ENCODE measurements around the gene CLASP1. TPM values are rescaled to one million over a fixed set of nuclear protein-coding genes. Genes with fewer than 3 reads are reported as not detected.
"Not testable (repeated sequence)": the region's sequence is repeated elsewhere in the genome, so short reads cannot be mapped to it uniquely, and the experiment has no call there.

Gene CLASP1
- total RNA-seq, 2 experiments from 2014 or later, result 58.0 to 58.5 TPM

DNA sequence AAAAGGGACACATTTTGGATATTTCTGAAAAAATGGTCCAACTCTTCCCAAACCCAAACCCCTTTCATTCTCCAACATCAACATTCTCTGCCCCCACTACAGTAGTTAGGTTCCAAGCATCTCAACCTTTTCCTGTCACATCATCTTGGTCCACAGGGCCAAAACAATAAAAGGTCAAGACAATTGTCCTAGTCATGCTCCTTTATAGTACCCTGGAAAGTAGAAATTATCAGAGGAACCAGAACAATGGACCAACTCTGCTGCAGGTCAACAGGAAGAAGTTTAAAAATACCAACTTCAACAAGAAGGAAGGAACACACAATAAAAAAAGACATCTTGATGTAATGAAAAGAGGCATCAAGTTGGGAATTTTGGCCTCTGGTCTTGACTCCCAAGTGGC is 36.1 kb downstream of the CLASP1 start:
- CTCF ChIA-PET, result interaction anchor here (1.3 kb wide), 1 partner anchor 105 kb away, joined by 3 read pairs; no protein-coding TSS in a partner anchor
- TF ChIP-seq, protein P1, sequence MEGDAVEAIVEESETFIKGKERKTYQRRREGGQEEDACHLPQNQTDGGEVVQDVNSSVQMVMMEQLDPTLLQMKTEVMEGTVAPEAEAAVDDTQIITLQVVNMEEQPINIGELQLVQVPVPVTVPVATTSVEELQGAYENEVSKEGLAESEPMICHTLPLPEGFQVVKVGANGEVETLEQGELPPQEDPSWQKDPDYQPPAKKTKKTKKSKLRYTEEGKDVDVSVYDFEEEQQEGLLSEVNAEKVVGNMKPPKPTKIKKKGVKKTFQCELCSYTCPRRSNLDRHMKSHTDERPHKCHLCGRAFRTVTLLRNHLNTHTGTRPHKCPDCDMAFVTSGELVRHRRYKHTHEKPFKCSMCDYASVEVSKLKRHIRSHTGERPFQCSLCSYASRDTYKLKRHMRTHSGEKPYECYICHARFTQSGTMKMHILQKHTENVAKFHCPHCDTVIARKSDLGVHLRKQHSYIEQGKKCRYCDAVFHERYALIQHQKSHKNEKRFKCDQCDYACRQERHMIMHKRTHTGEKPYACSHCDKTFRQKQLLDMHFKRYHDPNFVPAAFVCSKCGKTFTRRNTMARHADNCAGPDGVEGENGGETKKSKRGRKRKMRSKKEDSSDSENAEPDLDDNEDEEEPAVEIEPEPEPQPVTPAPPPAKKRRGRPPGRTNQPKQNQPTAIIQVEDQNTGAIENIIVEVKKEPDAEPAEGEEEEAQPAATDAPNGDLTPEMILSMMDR (IDR thresholded peaks at IDR 0.05), result no peak
- H3K27ac Mint-ChIP-seq, result no peak overlapping the region
- Histone ChIP-seq H3K9me3 (ENCODE audit: control insufficient read depth in 1 of 2, insufficient read depth in 1 of 2, low read length in 2 of 2) (peaks cover 0 to 4% of the 10 kb centered on the region in 2 experiments), H3K36me3 (ENCODE audit: insufficient read depth, low read length) (no peaks in the 10 kb centered on the region), H3K4me3 (ENCODE audit: low read length) (no peak overlapping the region), H3K4me1 (ENCODE audit: insufficient read depth, low read length) (peaks cover 19% of the 10 kb centered on the region), H3K27ac (ENCODE audit: low read depth in 1 of 2, low read length in 2 of 2) (no peak overlapping the region), H3K27me3 (ENCODE audit: control insufficient read depth in 1 of 2, insufficient read depth in 2 of 2, low read length in 2 of 2) (no peaks in the 10 kb centered on the region)
- H3K27me3 Mint-ChIP-seq, result no peaks in the 10 kb centered on the region
- H3K36me3 Mint-ChIP-seq (ENCODE audit: low read depth), result peaks cover 26% of the 10 kb centered on the region
- H3K4me3 Mint-ChIP-seq, result no peak overlapping the region
- DNase-seq, result no peak
- POLR2A ChIA-PET, result no interaction called here
- no peak for ATAC-seq (ENCODE audit: poor library complexity)
- H3K9me3 Mint-ChIP-seq, result no peaks in the 10 kb centered on the region
- peaks cover 23% of the 10 kb centered on the region for H3K4me1 Mint-ChIP-seq (ENCODE audit: low read depth)
- intact Hi-C loops (cut with DNase I, micrococcal nuclease), result no loop called here

DNA sequence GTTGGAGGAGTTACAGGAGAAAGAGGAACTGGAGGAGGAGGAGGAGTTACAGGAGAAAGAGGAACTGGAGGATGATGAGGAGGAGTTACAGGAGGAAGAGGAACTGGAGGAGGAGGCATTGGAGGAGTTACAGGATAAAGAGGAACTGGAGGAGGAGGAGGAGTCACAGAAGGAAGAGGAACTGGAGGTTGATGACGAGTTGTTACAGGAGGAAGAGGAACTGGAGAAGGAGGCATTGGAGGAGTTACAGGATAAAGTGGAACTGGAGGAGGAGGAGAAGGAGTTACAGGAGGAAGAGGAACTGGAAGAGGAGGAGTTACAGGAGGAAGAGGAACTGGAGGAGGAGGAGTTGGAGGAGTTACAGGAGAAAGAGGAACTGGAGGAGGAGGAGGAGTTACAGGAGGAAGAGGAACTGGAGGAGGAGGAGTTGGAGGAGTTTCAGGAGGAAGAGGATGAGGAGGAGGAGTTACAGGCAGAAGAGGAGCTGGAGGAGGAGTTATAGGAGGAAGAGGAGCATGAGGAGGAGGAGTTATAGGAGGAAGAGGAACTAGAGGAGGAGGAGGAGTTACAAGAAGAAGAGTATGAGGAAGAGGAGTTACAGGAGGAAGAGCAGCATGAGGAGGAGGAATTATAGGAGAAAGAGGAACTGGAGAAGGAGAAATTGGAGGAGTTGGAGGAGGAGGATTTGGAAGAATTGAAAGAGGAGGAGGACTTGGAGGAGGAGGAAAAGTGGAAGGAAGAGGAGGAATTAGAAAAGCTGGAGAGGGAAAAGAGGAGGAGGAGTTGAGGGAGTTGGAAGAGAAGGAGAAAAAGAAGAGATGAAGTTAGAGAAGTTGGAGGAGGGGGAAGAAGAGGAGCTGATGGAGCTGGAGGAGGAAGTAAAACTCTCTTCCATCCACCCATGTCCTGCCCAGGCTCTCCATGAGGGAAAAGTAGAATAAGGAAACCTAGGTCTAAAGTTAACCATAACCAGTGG is 37.2 kb downstream of the CLASP1 start:
- Mint-ChIP-seq H3K36me3 (ENCODE audit: low read depth) (peaks cover 35% of the 10 kb centered on the region), H3K27me3 (no peaks in the 10 kb centered on the region), H3K4me1 (ENCODE audit: low read depth) (peaks cover 34% of the 10 kb centered on the region), H3K27ac (no peak overlapping the region), H3K4me3 (no peak overlapping the region), H3K9me3 (no peaks in the 10 kb centered on the region)
- Histone ChIP-seq H3K9me3 (ENCODE audit: control insufficient read depth in 1 of 2, insufficient read depth in 1 of 2, low read length in 2 of 2) (peaks cover 0 to 4% of the 10 kb centered on the region in 2 experiments), H3K4me1 (ENCODE audit: insufficient read depth, low read length) (peaks cover 11% of the 10 kb centered on the region), H3K36me3 (ENCODE audit: insufficient read depth, low read length) (no peaks in the 10 kb centered on the region), H3K27ac (ENCODE audit: low read depth in 1 of 2, low read length in 2 of 2) (peak overlapping the region in 1 of 2 donors; percentile 2), H3K4me3 (ENCODE audit: low read length) (no peak overlapping the region), H3K27me3 (ENCODE audit: control insufficient read depth in 1 of 2, insufficient read depth in 2 of 2, low read length in 2 of 2) (no peaks in the 10 kb centered on the region)
- intact Hi-C loops (cut with DNase I, micrococcal nuclease), result no loop called here
- ATAC-seq (ENCODE audit: poor library complexity) (no peak), DNase-seq (peak in 2 of 14 experiments; percentile 52 to 65)
- TF ChIP-seq, protein P1 (IDR thresholded peaks at IDR 0.05), result no peak
- POLR2A ChIA-PET, result no interaction called here
- CTCF ChIA-PET, result interaction anchor here (0.6 kb wide), 1 partner anchor 97 kb away, joined by 3 read pairs; no protein-coding TSS in a partner anchor

DNA sequence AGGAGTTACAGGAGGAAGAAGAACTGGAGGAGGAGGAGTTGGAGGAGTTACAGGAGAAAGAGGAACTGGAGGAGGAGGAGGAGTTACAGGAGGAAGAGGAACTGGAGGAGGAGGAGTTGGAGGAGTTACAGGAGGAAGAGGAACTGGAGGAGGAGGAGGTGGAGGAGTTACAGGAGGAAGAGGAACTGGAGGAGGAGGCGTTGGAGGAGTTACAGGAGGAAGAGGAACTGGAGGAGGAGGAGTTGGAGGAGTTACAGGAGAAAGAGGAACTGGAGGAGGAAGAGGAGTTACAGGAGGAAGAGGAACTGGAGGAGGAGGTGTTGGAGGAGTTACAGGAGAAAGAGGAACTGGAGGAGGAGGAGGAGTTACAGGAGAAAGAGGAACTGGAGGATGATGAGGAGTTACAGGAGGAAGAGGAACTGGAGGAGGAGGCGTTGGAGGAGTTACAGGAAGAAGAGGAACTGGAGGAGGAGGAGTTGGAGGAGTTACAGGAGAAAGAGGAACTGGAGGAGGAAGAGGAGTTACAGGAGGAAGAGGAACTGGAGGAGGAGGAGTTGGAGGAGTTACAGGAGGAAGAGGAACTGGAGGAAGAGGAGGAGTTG is 38.1 kb downstream of the CLASP1 start:
- H3K27ac ChIP-seq (ENCODE audit: low read depth in 1 of 2, low read length in 2 of 2), result not testable (repeated sequence)

DNA sequence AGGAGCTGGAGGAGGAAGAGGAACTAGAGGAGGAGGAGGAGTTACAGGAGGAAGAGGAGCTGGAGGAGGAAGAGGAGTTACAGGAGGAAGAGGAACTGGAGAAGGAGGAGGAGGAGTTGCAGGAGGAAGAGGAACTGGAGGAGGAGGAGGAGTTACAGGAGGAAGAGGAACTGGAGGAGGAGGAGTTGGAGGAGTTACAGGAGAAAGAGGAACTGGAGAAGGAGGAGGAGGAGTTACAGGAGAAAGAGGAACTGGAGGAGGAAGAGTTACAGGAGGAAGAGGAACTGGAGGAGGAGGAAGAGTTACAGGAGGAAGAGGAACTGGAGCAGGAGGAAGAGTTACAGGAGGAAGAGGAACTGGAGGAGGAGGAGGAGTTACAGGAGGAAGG is 38.8 kb downstream of the CLASP1 start:
- H3K27me3 Mint-ChIP-seq; H3K27ac Mint-ChIP-seq; H3K4me3 Mint-ChIP-seq; H3K9me3 ChIP-seq (ENCODE audit: control insufficient read depth in 1 of 2, insufficient read depth in 1 of 2, low read length in 2 of 2); H3K36me3 ChIP-seq (ENCODE audit: insufficient read depth, low read length); H3K4me1 ChIP-seq (ENCODE audit: insufficient read depth, low read length); H3K9me3 Mint-ChIP-seq; H3K27me3 ChIP-seq (ENCODE audit: control insufficient read depth in 1 of 2, insufficient read depth in 2 of 2, low read length in 2 of 2); H3K4me3 ChIP-seq (ENCODE audit: low read length); CTCF ChIA-PET; POLR2A ChIA-PET; intact Hi-C loops (cut with DNase I, micrococcal nuclease); H3K27ac ChIP-seq (ENCODE audit: low read depth in 1 of 2, low read length in 2 of 2); ATAC-seq (ENCODE audit: poor library complexity): not testable (repeated sequence)
- peak in 2 of 14 experiments; percentile 11 to 32 for DNase-seq
- H3K36me3 Mint-ChIP-seq (ENCODE audit: low read depth), result peaks cover 47% of the 10 kb centered on the region
- peaks cover 44% of the 10 kb centered on the region for H3K4me1 Mint-ChIP-seq (ENCODE audit: low read depth)

More for the DNA sequence above, 38.1 kb downstream of the CLASP1 start:
- H3K4me1 ChIP-seq (ENCODE audit: insufficient read depth, low read length); CTCF ChIA-PET; H3K27ac Mint-ChIP-seq; H3K4me3 Mint-ChIP-seq; POLR2A ChIA-PET; H3K36me3 ChIP-seq (ENCODE audit: insufficient read depth, low read length); H3K4me3 ChIP-seq (ENCODE audit: low read length); intact Hi-C loops (cut with DNase I, micrococcal nuclease); H3K9me3 ChIP-seq (ENCODE audit: control insufficient read depth in 1 of 2, insufficient read depth in 1 of 2, low read length in 2 of 2); ATAC-seq (ENCODE audit: poor library complexity); H3K9me3 Mint-ChIP-seq; H3K27me3 ChIP-seq (ENCODE audit: control insufficient read depth in 1 of 2, insufficient read depth in 2 of 2, low read length in 2 of 2); H3K27me3 Mint-ChIP-seq: not testable (repeated sequence)
- peak in 2 of 14 experiments; percentile 10 to 31 for DNase-seq
- Mint-ChIP-seq H3K36me3 (ENCODE audit: low read depth) (peaks cover 40% of the 10 kb centered on the region), H3K4me1 (ENCODE audit: low read depth) (peaks cover 38% of the 10 kb centered on the region)

Measured in CD4-positive, alpha-beta T cell (primary cell).